HFFc6 (cell line): ENCODE results near the gene DRGX. TPM values are rescaled to one million over a fixed set of nuclear protein-coding genes. Genes with fewer than 3 reads are reported as not detected.

Experiments
- DNase-seq: peaks from one replicate; pipeline ENCODE4 v3.0.0-alpha.2; 2018
- H3K27ac Mint-ChIP-seq: 2 replicates; pipeline ENCODE4 v1.8.0; 2020; ENCODE audit warnings: mild to moderate bottlenecking, mixed read lengths
- H3K27me3 Mint-ChIP-seq: 2 replicates; pipeline ENCODE4 v1.8.0; 2021; ENCODE audit warnings: mild to moderate bottlenecking, moderate library complexity, mixed read lengths; ENCODE audit not compliant: insufficient read depth
- H3K36me3 Mint-ChIP-seq: 2 replicates; pipeline ENCODE4 v1.8.0; 2021; ENCODE audit warnings: low read depth, mixed read lengths
- H3K4me1 Mint-ChIP-seq: 2 replicates; pipeline ENCODE4 v1.8.0; 2020; ENCODE audit warnings: low read depth, mixed read lengths
- H3K4me3 Mint-ChIP-seq: 2 replicates; pipeline ENCODE4 v1.8.0; 2020; ENCODE audit warnings: mild to moderate bottlenecking, moderate library complexity, mixed read lengths
- H3K9me3 Mint-ChIP-seq: 2 replicates; pipeline ENCODE4 v1.8.0; 2020; ENCODE audit warnings: mild to moderate bottlenecking, mixed read lengths
- total RNA-seq, 6 experiments: library from RNA; stranded (reverse); fragmentation: NEBNext Ultra II Directional; extraction: Animal tissue kit (Norgen Biotek cat#: 25700); gene quantifications; 2 replicates in 1 of 6; 3 replicates in 5 of 6; pipeline ENCODE4 v1.2.3, GENCODE V29; 2021
- TF ChIP-seq, protein P1 (sequence below): fragments of 200-600 bp; sonication (generic); IDR thresholded peaks from 2 replicates; pipeline ENCODE4 v1.5.0; 2021; ENCODE audit warnings: antibody characterized with exemption, mild to moderate bottlenecking

DRGX gene
- total RNA-seq, 6 experiments from 2014 or later: 0.10 to 0.35 (median 0.14) TPM; not detected in 1

- DNase-seq: no peak
- Mint-ChIP-seq H3K4me3 (no peak overlapping the region), H3K27me3 (peaks cover 50% of the 10 kb centered on the region), H3K4me1 (no peaks in the 10 kb centered on the region), H3K27ac (no peak overlapping the region), H3K9me3 (no peaks in the 10 kb centered on the region), H3K36me3 (no peaks in the 10 kb centered on the region)
- TF ChIP-seq, protein P1, sequence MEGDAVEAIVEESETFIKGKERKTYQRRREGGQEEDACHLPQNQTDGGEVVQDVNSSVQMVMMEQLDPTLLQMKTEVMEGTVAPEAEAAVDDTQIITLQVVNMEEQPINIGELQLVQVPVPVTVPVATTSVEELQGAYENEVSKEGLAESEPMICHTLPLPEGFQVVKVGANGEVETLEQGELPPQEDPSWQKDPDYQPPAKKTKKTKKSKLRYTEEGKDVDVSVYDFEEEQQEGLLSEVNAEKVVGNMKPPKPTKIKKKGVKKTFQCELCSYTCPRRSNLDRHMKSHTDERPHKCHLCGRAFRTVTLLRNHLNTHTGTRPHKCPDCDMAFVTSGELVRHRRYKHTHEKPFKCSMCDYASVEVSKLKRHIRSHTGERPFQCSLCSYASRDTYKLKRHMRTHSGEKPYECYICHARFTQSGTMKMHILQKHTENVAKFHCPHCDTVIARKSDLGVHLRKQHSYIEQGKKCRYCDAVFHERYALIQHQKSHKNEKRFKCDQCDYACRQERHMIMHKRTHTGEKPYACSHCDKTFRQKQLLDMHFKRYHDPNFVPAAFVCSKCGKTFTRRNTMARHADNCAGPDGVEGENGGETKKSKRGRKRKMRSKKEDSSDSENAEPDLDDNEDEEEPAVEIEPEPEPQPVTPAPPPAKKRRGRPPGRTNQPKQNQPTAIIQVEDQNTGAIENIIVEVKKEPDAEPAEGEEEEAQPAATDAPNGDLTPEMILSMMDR: no peak
Measured at GRCh38 chr10:49328401-49329145, 67.3 kb downstream of the DRGX start.

DNA sequence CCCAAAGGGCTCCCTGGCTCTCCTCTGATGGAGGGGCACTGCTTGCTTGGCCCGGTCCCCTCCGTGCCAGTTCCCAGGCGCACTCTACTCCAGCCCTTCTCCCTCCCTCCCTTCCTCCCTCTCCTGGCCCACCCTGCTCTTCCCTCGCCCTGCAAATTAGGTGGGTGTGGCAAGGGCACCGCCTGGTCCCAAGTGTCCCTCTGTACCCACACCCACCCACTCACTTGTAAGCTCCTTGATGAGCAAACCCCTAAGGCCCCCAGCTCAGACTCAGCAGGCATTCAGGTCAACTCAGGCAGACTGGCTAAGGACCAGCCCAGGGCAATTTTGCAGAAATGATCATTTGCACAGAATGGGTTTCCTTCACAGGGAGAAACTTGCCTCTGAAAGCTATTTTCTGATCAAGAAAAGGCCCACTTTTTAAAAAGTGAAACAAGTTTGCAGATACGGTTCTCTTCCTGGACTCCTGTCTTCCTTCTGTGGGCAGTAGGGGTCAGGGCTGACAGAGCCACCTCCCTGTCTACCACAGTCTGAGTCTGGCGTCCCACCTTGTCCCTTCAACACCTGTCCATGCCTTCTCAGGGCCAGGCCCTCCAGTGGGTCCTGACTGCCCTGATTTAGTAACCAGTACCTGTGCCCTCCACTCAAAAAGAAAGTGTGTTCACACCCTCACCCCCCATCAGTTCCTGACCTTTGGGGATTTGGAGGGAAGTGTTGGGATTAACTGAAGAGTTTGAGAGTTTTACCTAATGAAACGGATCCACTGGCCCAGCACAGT is 68.7 kb downstream of the DRGX start:
- H3K36me3 Mint-ChIP-seq: no peaks in the 10 kb centered on the region
- no peaks in the 10 kb centered on the region for H3K9me3 Mint-ChIP-seq
- H3K27ac Mint-ChIP-seq: no peak overlapping the region
- DNase-seq: no peak
- peaks cover 60% of the 10 kb centered on the region for H3K27me3 Mint-ChIP-seq
- no peaks in the 10 kb centered on the region for H3K4me1 Mint-ChIP-seq
- no peak overlapping the region for H3K4me3 Mint-ChIP-seq
- TF ChIP-seq, protein P1: no peak

GRCh38 chr10:49325916-49326783 is 69.7 kb downstream of the DRGX start:
- Mint-ChIP-seq H3K9me3 (no peaks in the 10 kb centered on the region), H3K4me3 (no peak overlapping the region), H3K27me3 (peaks cover 59% of the 10 kb centered on the region), H3K4me1 (no peaks in the 10 kb centered on the region), H3K36me3 (no peaks in the 10 kb centered on the region), H3K27ac (no peak overlapping the region)
- TF ChIP-seq, protein P1: no peak
- no peak for DNase-seq

DNA sequence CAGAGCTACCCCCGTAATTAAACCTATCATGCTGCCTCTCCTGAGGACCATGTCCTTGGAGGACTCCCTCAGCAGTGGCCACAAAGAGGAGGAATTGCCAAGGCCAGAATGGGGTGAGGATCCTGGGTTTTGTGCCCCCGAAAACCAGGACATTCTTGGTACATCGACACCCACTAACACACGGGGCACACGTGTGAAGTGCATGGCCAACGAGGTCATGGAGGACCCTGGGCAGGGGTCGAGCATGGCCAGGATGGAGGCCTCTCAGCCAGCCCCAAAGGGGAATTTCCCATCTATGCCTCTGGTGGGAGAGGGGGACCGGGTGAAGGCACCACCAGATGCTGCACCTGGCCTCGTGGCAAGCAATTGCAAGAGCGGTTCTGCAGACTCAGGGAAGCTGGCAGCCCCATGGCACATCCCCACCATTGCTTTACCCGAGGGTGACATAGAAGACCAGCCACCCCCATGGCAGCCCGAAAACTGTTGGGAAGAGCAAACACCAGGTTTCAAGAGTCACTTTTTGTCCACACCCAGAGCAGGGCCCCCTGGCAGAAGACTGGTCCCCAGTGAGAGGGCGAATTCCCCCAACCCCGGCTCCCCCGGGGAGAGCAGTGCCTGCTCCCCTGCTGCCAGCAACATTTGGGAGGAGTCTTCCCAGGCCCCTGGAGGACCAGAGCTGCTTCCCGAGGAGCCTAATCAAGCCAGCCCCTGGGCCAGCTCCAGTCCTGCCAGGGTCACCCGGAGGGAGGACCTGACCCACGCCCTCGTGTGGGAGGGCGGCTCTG is 70.6 kb downstream of the DRGX start:
- no peaks in the 10 kb centered on the region for H3K9me3 Mint-ChIP-seq
- no peak for DNase-seq
- H3K27me3 Mint-ChIP-seq: peaks cover 59% of the 10 kb centered on the region
- H3K27ac Mint-ChIP-seq: no peak overlapping the region
- H3K4me1 Mint-ChIP-seq: no peaks in the 10 kb centered on the region
- no peak overlapping the region for H3K4me3 Mint-ChIP-seq
- TF ChIP-seq, protein P1: no peak
- no peaks in the 10 kb centered on the region for H3K36me3 Mint-ChIP-seq

DNA sequence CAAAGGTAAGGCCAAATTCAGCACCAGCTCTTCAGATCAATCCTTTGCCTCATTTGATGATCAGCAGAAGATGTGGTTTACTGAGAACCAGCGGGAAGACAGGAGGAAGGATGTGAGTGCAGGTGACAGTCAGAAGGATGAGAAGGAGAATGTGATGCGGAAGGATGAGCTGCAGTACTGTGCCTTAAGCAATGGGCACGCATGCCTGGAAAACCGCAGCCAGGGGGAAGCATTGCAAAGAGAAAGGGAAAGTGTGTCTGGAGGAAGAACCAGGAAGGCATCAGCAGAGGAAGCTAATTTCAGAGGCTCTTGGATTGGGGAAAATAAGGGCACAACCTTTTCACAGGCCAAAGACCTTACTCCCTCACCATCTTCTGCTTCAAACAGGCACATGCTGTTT is 71.2 kb downstream of the DRGX start:
- Mint-ChIP-seq H3K27me3 (peaks cover 59% of the 10 kb centered on the region), H3K36me3 (no peaks in the 10 kb centered on the region), H3K27ac (no peak overlapping the region), H3K4me1 (no peaks in the 10 kb centered on the region), H3K4me3 (no peak overlapping the region), H3K9me3 (no peaks in the 10 kb centered on the region)
- no peak for DNase-seq
- TF ChIP-seq, protein P1: 0 out of 2 replicates have a peak, but pooled peaks have one; percentile 9
